Activated gamma-delta T cell (primary cell): ENCODE data around the gene KIF16B.

ENCODE experiments used
- DNase-seq: peaks from one replicate; lab custom pipeline; 2025; lab: John Stamatoyannopoulos, UW

Gene KIF16B

GRCh38 chr20:16555754-16556153 lies 17.5 kb downstream of the KIF16B start:
- DNase-seq = no peak

- no peak for DNase-seq
These were observed 18.3 kb downstream of the KIF16B start for GRCh38 chr20:16554766-16555543.

GRCh38 chr20:16553684-16554083 lies 19.6 kb downstream of the KIF16B start:
- DNase-seq = no peak

DNA sequence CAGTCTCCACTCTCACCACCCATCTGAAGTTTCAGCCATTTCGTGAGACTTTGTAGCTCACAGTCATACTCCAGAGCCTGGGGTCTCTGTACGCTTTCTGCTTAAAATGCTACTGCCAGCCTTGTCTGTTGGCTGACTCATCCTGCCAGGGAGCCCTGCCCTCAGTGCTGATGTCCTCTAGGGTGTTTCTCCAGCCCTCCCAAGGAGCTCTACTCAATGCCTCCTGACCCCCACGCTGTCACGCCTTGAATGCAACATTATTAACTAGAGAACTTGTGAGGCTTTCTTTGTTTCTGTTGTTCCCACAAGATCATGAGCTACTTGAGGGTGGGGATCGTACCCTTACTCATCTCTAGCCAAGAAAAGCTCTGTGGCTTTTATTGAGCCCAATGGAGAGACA lies 20.1 kb downstream of the KIF16B start:
- DNase-seq = no peak

- DNase-seq = no peak
These were observed 21.2 kb downstream of the KIF16B start for GRCh38 chr20:16552015-16552414.

DNA sequence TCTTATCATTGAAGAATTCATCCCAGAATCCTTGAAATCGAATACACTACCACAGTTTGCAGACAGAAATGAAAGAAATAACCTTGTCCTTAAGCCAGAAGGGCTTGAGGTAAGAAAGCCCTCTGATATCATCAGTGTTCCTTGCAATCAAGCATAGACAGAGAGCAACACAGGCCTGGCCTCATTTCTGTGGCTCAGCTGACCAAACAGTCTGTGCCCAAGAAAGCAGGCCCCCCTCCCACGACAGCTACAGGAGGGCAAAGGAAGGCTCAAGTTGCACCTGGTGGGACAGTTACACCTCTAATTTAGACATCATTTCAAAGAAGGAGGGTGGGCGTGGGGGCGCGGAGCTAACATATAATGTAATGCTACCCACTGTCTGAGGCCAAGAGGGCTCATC lies 21.6 kb downstream of the KIF16B start:
- DNase-seq = no peak

GRCh38 chr20:16548068-16548672 lies 25.1 kb downstream of the KIF16B start:
- no peak for DNase-seq

DNA sequence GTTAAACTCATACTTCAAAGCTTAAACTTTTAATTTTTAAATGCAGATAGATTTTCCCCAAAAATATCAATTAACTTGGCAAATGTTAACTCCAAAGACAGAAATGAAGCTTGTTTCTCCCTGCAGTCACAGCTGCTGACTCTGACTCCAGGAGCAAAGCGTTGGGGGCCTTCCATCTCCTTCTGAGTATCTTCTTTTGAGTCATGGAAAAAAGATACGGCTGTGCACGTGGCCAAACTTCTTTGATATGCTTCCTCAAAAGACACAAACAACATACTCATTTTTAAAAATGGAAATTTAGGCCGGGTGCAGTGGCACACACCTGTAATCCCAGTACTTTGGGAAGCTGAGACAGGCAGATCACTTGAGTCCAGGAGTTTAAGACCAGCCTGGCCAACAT lies 28.3 kb downstream of the KIF16B start:
- DNase-seq = no peak

GRCh38 chr20:16542477-16542876 lies 30.8 kb downstream of the KIF16B start:
- no peak for DNase-seq

- no peak for DNase-seq
These were observed 31.4 kb downstream of the KIF16B start for GRCh38 chr20:16541878-16542277.

DNA sequence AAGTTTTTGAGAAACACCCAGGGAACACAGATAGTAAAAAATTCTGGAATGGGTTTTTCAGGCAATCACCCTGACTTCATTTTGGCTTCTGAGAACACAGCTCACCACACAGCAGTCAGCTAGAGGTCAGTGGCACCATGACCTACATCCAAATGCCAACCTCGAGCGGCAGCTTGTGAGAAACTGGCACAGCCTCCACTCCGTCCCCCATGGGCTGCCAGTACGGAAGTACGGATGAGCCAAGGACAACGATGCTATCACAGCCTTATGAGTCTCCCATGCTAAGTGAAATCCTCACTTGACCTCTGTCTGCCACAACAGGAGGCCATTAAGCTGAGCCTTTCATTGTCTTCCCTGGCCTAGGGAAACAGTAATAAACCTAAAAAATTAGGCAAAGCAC lies 32.0 kb downstream of the KIF16B start:
- no peak for DNase-seq

GRCh38 chr20:16539280-16540021 lies 33.8 kb downstream of the KIF16B start:
- DNase-seq = no peak

GRCh38 chr20:16538779-16539178 lies 34.5 kb downstream of the KIF16B start:
- no peak for DNase-seq

DNA sequence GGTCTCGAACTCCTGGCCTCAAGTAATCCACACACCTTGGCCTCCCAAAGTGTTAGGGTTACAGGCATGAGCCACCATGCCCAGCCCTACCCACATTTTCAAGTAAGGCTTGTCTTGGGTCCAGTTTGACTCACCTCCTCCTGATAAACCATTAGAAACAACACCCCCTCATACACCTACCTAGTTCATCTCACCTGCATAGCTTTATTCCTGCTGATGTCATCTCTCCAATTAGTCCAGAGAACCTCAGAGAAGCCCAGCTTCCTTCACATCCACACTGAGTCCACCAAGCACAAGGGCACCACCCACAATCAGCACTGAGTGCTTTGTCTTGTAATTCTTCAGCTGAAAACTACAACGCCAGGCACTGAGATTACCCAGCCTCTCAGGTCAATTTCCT lies 35.3 kb downstream of the KIF16B start:
- no peak for DNase-seq

DNA sequence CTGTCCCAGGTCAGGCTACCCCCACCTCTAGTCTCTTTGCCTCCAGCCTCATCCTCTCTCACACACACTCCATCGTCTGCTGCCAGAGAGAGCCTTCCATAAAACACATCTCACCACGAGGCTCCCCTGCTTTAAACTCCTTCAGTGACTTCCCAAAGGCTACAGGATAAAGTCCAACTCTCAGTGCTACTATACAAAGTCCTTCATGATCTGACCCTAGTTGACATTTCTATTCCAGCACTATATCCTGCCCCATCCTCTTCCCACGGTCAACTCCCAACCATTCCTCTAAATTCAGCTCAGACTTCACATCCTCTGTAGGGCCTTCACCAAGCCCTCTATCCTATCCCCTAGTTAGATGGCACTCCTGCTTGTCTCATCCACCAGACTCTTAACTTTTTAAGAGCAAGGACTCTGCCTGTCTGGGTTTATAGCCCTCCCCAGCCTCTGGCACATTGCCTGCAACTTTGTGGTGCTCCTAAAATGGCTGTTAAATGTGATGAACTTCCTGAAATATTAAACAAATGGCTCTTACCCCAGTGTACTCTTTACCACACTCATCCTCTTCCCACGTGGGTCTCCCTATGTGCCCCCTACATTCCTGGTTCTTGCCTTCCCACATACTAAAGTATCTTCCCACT lies 36.1 kb downstream of the KIF16B start:
- no peak for DNase-seq

- no peak for DNase-seq
These were observed 38.0 kb downstream of the KIF16B start for GRCh38 chr20:16535277-16535676.

DNA sequence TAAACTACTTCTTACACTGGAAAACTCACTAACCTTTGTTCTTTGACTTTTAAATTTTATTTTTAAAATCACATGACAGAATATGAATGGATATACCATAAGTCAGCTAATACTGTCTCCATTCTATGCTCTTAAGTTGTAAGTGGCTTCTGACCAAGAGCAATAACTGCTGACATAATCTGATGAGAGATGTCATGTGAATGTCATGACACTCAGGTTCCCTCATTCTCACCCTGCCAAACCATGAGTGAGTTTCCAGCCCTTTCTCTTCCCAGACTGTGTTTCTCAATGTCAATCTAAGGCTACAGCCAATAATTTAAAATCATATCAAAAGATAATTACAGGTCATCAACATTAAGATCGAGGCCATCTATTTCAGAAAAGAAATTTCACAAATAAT lies 39.7 kb downstream of the KIF16B start:
- DNase-seq = no peak

DNA sequence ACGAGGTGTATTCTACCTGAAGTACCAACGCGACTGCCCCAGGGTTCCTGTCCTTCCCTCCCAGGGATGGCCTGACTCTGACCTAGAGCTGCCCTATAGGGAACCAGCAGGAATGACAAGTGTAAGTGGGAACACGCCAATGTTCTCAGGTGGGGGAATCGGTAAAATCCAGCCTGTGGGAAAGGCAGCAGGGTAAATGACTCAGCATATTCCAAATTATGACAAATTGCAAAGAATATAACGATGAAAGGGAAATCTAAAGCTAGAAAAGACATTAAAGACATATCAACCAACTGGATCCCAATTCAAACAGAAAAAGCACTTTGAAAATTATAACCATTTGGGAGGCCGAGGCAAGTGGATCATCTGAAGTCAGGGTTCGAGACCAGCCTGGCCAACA lies 41.8 kb downstream of the KIF16B start:
- no peak for DNase-seq

DNA sequence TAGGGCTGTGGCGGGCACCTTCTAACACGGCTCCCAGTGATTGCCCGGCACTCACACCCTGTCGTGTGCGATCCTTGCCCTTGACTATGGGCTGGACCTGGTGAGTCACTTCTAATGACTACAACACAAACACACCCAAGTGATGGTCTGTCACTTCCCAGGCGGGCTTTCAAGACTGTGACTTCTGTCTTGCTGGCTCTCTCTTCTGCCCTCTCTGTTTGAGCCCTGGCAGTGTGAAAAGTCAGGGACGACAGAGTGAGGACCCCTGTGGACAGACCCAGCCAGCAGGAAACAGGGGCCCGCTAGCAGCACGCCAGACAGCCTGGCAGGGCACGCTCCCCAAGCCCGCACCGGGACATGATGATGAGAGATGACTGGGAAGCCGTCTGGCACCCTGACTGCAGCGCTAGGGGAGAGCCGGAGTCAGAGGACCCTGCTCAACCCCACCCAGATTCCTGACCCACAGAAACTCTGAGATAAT lies 43.0 kb downstream of the KIF16B start:
- DNase-seq = no peak

GRCh38 chr20:16528078-16528477 lies 45.2 kb downstream of the KIF16B start:
- DNase-seq = no peak

DNA sequence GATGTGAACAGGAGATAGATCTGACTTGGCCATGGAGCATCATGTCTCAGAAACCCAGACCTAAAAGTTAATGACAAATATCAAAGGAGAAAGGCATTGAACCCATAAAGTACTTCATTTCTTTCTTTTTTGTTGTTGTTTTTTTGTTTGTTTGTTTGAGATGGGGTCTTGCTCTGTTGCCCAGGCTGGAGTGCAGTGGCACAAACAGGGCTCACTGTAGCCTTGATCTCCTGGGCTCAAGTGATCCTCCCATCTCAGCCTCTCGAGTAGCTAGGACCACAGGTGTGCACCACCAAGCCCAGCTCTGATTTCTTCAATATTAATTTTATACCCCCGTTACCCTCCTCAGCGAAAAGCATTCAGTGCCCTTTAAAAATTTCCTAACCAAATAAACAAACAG lies 45.8 kb downstream of the KIF16B start:
- no peak for DNase-seq
